DND-41 (cell line): ENCODE data around the gene NEURL1B.

Experiments
- EZH2 ChIP-seq: IDR thresholded peaks from 3 replicates; pipeline ENCODE4 v1.6.1; 2012; ENCODE audit warnings: borderline replicate concordance, low read depth, mild to moderate bottlenecking, moderate library complexity, low read length, inconsistent platforms; ENCODE audit not compliant: severe bottlenecking
- TF ChIP-seq, protein P1 (sequence below): IDR thresholded peaks from 2 replicates; pipeline ENCODE4 v1.5.1; 2012; ENCODE audit warnings: borderline replicate concordance, low read length, moderate library complexity, mild to moderate bottlenecking; ENCODE audit not compliant: poor library complexity, severe bottlenecking; ENCODE audit errors: extremely low read depth

DNA sequence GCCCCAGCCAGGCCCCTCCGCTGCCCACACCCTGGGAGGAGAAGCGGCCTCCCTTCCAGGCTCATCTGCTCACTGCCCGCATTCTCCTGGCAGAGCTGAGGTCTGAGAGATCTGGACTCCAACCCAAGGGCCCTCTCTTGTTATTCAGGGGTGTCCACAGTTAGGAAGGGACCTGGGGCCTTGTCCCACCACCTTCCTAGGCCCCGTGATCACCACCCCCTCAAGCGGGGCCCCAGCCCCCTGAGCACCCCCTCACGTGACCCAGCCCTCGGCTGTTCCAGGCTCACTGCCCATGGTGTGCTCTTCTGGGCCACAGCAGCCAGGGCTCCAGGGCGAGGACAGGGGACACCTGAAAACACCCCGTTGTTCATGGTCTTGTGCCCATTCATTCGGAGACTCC lies 48.7 kb downstream of the NEURL1B start:
- TF ChIP-seq EZH2 = no peak
- TF ChIP-seq, protein P1, sequence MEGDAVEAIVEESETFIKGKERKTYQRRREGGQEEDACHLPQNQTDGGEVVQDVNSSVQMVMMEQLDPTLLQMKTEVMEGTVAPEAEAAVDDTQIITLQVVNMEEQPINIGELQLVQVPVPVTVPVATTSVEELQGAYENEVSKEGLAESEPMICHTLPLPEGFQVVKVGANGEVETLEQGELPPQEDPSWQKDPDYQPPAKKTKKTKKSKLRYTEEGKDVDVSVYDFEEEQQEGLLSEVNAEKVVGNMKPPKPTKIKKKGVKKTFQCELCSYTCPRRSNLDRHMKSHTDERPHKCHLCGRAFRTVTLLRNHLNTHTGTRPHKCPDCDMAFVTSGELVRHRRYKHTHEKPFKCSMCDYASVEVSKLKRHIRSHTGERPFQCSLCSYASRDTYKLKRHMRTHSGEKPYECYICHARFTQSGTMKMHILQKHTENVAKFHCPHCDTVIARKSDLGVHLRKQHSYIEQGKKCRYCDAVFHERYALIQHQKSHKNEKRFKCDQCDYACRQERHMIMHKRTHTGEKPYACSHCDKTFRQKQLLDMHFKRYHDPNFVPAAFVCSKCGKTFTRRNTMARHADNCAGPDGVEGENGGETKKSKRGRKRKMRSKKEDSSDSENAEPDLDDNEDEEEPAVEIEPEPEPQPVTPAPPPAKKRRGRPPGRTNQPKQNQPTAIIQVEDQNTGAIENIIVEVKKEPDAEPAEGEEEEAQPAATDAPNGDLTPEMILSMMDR = no peak
